SK-N-SH treated with all-trans-retinoic acid at 6 μM for 48 hours (cell line): Measurements from ENCODE around the gene FLT1.

Source experiments
- PATZ1 ChIP-seq: fragments of 250-450 bp; sonication (Bioruptor Pico); IDR thresholded peaks from 2 replicates; pipeline ENCODE4 v1.8.0; 2020; ENCODE audit warnings: mild to moderate bottlenecking, moderate library complexity, borderline replicate concordance
- POU6F1 ChIP-seq: fragments of 250-450 bp; sonication (Bioruptor Pico); IDR thresholded peaks from 2 replicates; pipeline ENCODE4 v1.8.0; 2021; ENCODE audit warnings: low read depth, mild to moderate bottlenecking, moderate library complexity, borderline replicate concordance
- ZFP3 ChIP-seq: fragments of 250-450 bp; sonication (Bioruptor Pico); IDR thresholded peaks from 2 replicates; pipeline ENCODE4 v1.5.0; 2020; ENCODE audit warnings: mild to moderate bottlenecking, moderate library complexity
- ZFP30 ChIP-seq: fragments of 450-650 bp; formaldehyde crosslinking; IDR thresholded peaks from 2 replicates; pipeline ENCODE4 v1.5.0; 2022; ENCODE audit warnings: mild to moderate bottlenecking, moderate library complexity
- ZNF8 ChIP-seq: fragments of 450-650 bp; formaldehyde crosslinking; IDR thresholded peaks from 2 replicates; pipeline ENCODE4 v1.5.0; 2020; ENCODE audit warnings: mild to moderate bottlenecking, moderate library complexity

- TF ChIP-seq POU6F1 (no peak), ZFP3 (CRISPR knock-in tag) (no peak), ZNF8 (CRISPR knock-in tag) (no peak), PATZ1 (no peak), ZFP30 (CRISPR knock-in tag) (no peak)
Observed at GRCh38 chr13:28531845-28532387, 37.0 kb upstream of the FLT1 start.
